ENCODE data around the gene ANKS3.
A peak's percentile ranks its signal among the peaks of the same experiment; 100 is the strongest.

ANKS3 gene

DNA sequence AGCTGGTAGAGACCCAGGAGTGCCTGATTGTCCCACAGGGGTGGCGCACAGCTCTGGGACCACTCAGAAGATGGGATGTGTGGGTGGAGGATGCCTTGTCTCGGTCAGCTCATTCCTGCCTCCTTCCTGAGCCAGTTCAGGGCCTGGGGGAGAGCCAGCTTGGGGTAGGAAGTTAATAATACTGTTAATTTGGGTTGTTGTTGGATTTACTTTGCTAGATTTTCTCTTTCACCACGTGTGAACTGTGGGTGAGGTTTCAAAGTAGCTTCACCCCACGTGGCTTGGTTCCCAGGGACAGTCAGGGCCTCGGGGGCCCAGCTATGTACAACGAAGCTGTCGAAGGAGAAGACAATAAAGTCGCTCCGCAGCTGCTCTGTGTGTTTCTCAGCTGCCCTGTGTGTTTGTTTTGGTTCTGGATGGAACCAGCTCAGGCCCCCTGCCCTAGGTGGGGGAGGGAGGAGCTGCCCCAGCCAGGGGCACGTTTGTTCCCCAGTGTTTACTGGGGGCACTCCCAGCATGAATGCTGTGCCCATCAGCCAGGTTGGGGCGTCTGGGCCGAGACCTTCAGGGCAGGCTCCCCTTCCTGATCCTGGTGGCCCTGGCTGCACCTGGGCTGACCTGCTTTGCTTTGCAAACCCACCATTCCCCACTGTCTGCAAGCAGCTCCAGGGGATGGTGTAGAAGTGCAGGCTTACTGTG is 38.4 kb downstream of the ANKS3 start:
- no peak for DNase-seq (ENCODE audit: low spot score)

DNA sequence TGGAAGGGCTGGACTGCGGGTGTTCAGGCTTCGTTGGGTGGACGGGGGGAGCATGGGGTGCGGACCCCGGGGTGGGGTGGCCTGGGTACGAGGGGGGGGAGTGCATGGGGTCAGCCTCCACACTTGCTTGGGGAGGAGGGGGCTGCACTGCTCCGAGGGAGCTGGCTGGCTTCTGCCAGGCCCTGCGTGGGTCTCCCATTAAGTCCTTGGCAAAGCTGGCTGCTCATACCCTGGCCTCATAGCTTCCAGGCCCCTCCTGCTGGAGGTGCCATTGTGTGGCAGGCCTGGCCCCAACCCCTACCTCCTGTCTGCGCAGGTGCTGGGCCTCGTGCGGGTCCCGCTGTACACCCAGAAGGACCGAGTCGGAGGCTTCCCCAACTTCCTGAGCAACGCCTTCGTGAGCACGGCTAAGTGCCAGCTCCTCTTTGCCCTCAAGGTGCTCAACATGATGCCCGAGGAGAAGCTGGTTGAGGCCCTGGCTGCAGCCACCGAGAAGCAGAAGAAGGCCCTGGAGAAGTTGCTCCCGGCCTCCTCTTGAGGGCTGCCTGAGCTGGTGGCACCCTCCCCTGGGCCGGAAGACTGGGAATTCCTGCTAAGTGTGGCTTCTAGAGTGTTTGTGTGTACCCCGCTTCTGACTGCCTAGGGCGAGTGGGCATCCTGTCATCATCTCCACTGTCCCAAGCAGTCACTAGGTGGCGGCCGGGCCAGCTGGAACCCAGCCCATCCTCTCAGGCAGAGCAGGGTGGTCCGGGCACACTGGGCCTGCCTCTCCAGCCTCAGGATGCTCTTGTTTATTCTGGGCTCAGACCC is 39.2 kb downstream of the ANKS3 start:
- DNase-seq (ENCODE audit: low spot score) = no peak

DNA sequence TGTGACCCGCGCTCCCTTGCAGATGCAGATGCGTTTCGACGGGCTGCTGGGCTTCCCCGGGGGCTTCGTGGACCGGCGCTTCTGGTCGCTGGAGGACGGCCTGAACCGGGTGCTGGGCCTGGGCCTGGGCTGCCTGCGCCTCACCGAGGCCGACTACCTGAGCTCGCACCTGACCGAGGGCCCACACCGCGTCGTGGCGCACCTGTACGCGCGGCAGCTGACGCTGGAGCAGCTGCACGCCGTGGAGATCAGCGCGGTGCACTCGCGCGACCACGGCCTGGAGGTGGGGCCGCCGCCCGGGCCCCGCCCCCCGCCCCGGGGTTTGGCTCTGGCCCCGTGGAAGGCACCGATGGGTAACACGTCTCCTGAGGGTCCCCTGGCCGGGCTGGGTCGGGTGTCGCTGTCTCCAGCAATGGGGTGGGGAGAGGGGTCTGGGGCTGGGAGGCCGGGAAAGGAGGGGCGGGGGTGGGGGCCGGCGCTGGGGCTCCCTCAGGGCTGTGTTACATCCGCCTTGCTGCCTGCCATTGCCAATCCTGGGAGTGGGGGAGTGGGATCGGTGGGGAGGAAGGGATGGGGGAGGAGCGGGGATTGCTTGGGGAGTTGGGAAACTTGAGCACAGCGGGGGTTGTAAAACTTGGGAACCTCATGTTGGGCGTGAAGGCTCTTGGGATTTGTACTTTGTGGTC is 40.0 kb downstream of the ANKS3 start:
- DNase-seq (ENCODE audit: low spot score) = peak; percentile 13

DNA sequence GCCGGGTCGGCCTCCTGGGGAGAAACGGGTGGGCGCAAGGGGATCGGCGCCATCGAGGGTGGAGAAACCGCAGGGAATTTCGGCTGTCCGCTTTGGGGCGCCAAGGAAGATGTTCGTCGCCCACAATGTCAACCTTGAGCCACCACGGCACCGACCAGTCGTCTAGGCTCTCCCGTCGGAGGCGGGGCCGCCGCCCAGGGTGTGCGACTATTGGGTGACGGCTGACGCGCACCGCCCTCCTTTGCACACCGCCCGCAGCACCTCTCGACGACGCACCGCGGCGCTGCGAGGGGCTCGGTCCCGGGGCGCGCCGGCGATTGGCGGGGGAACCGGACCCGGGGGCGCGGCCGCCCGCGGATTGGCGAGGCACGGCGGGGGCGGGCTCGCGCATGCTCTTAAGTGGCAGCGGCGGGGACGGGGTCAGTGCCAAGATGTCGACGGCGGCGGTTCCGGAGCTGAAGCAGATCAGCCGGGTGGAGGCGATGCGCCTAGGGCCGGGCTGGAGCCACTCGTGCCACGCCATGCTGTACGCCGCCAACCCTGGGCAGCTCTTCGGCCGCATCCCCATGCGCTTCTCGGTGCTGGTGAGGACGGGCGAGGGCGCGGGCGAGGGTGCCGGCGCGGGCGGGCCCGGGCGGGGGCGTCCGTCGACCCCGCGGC is 40.6 kb downstream of the ANKS3 start, which contains the start of gene NUDT16L1:
NUDT16L1 (plus strand) TSS at position 267 of the 660 bp plus-strand sequence; CDS start at position 432, 165 bp downstream.
- DNase-seq (ENCODE audit: low spot score) = peak; percentile 97

DNA sequence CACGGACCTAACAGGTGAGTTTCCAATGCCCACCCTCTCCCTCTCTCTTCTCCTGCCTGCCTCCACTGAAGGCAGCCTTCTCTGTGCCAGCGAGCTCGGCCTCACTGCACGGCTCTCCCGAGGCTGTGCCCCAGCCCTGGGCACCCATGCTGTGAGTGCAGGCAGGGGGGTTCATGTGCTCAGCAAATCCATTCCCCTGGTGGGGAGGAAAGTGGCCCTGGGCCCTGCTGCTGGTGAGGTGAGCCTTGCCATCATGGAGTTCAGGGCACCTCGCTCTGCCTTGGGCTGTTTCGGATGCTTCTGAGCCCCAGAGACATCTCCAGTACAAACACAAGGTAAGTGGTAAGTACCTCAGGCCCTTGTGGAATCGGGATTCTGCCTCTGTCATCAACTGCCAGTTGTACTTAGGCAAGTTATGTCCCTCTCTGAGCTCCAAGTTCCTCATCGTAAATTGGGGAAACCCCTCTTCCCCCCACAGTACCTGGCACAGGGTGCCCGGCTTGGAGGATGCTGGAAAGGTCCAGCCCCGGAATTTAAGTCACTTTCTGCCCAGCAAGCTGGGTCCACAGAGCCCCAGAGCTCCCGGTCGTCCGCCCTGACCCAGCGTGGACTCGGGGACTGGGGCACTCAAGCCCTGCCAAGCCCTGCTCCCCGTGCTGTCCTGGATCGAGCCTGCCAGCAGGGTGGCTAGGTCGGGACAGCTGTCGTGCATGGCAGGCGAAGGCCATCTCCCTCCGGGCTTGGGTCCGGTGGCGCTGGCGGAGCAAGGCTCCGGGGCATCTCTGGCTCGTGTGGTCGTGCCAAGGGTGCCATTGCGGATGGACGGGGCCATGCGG is 41.4 kb downstream of the ANKS3 start:
- no peak for DNase-seq (ENCODE audit: low spot score)

DNA sequence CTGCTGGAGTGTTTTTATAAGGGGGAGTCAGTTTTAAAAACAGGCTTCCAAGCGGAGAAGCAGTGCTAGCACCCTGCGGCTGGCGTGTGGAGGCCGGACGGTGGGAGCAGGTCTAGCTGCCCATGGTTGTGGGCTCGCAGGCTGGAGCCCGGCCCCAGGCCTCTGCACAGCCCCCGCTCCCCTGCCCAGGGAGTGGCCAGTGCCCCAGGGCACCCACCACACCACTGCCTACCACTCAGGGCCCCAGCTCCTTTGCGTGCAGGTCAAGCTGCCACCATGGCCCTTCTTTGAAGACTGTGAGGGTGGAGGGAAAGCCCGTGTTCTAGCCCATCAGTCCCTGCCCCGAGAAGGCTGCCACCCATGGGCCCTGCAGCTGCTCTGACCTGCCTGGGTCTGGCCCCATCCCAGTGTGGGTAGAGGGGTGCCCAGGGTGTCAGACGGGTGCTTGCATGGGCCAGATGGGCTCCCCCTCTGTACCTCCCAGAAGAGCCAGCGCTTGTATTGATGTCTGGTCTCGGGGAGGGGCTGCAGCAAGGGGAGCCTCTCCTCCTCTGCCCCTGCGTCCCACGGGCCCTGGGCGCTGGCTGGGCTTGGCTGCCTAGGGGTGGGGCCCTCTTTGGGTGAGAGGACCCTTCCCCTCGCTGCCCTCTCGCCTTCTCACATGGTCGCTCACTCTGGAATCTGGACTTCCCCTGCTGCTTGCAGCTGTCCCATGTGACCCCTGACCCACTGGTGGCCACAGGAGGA is 42.2 kb downstream of the ANKS3 start:
- no peak for DNase-seq (ENCODE audit: low spot score)

DNA sequence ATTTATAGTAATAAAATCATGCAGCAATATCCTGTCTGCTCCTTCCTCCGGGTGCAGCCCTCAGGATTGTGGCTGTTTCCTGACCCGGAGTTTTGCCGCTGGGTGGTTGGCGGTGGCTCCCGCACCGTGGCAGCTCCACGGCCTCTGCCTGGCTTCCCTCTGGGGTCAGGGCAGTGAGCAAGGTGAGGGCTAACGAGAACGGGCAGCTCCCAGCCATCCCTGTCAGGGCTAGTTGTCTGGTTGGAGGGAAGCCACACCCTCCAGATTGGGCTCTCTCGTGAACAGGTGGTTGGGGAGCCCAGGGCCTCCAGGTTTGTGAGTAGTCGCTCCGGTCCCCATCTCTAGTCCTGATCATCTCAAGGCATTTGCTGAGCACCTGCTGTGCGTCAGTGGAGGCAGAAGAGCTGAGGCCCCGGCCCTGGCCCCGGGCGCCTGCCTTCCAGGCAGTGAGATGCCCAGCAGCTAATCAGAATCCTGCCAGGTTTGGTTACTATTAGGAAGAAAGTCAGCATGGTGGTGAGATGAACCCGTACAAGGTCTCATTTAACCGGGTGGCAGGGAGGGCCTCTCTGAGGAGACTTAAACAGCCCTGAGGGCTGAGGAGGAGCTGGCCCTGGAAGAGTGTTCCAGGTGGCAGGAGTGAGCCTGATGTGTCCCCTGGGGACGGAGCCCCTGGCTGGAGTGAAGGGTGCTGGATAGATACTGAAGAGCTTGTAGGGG is 43.0 kb downstream of the ANKS3 start:
- DNase-seq (ENCODE audit: low spot score) = no peak

DNA sequence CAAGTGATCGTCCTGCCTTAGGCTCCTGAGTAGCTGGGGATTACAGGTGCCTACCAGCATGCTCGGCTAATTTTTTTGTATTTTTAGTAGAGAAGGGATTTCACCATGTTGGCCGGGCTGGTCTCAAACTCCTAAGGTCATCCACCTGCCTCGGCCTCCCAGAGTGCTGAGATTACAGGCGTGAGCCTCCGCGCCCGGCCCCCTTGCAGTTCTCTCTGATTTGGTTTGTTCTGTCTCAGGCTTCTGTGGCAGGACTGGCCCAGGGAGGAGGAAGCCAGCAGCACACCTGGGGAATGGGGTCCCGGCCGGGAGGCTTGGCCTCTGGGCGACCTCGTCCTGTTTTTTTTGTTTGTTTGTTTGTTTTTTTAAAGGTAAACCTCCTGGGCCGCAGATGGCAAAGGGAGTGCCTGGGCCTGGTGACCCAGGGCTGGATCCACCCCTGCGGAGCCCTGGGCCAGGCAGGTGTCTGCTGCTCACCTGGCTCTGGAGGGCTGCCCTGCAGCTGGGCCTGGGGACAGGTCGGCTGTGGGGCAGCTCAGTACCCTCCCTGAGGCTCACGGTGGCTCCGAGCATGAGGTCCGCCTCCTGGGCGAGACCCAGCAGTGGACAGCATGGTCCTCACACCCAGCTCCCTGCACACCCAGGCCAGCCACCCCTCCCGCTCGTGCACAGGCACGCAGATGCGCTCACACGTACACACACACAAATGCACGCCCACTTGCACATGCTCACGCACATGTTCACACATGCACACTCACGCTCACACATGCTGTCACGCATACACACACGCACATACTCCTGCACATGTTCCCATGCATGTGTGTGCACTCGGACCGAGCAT is 44.0 kb downstream of the ANKS3 start:
- no peak for DNase-seq (ENCODE audit: low spot score)

DNA sequence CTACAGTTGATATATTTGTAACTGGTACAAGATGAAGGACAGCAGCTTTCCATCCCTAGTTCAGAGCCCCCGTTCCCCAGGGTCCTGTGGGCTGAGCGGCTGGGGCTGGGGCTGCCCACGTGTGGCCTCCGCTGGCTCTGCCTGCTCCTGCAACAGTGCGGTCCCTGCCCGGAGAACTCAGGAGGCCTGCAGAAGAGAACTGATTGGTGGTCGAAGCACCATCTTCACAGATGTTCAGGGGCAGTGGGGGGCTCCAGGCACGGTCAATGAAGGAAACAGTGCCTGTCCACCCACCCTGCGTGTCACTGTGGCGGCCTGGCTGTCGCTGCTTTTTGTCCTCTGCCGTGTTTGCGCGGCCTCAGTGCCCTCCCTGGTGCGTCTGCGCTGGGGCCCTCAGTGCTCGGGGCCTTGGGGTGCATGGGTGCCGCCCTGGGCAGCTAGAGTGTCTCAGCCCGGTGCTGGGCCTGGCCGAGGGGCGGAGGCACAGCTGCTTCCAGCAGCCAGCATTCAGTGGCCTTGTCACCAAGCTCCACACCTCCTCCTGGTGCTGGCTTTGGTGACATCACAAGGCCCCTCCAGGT is 44.9 kb downstream of the ANKS3 start:
- no peak for DNase-seq (ENCODE audit: low spot score)

DNA sequence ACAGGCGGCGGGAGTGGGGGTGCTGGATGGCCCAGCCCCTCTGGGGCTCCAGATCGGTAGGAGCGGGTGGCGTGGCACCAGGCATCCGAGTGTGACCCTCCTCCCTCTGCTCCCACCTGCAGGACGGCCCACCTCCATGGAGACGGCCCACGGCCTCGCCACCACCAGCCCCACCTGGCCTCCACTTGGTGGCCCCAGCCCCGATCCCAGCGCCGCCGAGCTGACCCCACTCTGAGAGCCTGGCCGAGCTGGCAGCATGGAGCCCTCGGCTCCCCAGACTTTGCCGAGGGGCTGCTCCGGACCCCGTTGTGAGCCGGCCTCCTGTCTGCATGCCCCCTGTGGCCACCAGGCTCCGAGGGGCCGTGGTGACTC is 45.4 kb downstream of the ANKS3 start:
- DNase-seq (ENCODE audit: low spot score) = no peak

DNA sequence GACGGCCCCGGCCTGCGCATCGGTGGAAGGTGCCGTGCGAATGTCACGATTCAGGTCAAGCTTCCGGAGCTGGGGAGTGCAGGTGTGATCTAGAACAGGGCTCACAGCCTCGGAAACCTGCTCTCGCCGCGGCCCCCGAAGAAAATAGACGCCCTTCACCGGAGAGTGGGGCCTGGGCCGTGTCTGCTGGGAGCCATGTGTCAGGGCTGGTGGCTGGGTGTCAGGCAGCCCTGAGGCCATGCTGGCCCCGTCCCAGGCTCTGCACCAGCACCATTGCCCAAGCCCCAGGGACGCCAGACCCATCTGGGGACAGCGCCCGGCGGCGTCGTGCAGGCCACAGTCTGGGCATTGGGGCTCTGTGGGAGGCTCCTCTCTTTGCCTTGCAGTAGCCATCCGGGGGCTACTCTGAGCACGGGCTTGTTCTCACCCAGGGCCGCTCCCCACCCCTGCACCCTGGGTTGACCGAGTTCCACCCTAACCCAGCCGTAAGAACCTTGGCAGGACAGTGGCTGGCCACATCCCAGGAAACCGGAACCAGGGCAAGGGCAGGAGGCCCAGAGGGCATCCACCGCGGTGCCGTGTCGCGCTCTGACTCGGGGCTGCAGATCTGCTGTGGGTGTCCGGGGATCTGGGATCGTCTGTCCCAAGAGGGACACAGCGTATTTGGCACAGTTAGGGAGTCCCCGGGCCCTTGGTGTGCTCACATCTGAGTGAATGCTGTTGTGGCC is 46.0 kb downstream of the ANKS3 start:
- DNase-seq (ENCODE audit: low spot score) = no peak

DNA sequence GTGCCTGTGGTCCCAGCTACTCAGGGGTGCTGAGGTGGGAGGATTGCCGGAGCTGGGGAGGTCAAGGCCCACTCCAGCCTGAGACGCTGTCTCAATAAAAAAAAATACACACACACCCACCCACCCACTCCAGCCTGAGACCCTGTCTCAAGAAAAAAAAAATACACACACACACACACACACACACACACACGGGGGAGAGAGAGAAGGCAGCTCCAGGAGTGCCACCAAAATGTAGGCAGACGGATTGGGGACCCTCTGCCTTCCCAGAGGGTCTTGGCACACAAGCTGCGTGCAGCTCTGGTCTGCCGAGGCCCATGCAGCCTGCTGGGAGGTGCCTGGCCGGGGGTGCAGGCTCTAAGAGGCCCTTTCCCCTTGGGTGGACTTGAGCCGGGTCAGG is 46.7 kb downstream of the ANKS3 start:
- no peak for DNase-seq (ENCODE audit: low spot score)

DNA sequence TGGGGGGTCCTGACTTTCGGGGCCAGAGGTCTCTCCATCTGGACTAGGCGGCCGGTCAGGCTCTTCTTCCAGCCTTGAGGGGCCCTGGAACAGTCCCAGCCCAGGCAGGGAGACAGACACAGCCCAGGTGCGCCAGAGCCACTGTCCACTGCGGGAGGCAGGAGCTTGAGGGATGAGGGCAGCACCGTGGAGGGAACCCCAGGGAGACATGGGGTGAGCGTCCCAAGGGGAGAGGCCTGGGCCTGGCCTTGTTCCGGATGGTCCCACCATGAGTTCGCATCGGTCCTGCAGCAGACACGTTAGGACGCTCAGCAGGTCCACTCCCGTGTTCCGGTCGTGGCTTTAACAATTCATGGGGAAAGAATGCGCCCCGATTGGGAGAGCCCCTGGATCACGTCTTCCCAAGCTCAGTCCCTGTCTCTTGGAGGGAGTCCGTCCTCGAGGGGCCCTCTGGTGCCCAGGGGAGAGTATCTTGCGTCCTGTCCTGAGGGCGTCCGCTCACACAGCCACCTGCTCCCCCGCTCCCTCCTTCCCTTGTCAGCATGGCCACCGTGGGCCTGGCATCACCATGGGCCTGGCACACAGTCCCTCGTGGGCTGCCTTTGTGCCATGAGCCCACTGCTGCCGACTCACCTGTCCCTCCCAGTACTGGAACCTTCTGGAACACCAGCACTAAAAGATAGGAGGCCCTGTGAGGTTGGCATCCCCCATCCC is 47.4 kb downstream of the ANKS3 start:
- DNase-seq (ENCODE audit: low spot score) = no peak

DNA sequence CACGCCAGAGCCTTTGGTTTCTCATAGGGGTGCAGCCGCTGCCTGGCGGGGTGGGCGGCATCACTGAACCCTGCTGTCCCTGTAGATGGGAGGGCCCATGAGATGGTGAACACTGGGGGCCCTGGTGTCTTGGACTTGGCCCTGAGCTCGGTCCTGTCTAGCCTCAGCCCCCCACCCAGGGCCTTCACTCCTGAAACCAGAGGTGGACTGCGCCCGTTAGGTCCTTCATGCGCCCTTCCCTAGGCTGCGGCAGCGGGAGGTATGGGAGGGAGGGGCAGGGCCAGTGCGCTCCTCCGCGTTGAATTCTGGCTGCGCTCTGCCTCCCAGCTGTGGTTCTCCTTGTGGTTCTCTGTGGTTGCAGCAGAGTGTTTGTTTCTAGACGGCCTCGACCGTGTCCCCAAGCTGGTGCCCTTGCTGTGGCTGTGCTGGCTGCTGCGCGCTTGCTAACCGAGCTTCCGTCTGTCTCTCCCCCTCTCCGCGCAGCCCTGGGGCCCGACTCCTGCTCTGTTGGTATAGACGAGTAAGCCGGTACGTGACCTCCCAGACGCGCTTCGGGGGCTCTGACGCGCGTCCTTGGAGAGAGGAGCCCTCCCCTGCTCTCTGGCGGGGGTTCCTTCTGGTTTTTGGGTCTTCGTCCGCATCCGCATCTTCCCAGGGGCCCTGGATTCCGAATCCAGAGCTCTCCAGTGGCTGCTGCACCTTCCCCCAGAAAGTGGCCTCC is 48.1 kb downstream of the ANKS3 start:
- DNase-seq (ENCODE audit: low spot score) = no peak

DNA sequence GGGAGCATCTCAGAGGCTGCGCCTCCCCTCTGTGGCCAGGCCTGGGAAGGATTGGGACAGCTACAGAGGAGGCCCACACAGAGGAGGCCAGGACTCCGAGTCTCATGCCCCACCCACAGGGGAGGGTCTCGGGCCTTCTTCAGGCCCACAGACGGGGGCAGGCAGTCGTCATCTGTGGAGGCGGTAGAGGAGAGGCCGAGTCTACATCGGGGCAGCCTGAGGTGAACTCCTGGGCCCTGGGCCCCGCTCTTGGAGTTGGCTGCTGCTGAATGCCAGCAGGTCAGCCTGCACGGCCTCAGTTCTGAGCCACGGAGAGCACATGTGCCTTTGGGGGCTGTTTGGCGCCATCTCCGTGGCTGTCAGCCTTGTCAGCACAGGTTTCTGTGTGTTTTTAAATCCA is 48.8 kb downstream of the ANKS3 start:
- DNase-seq (ENCODE audit: low spot score) = no peak

DNA sequence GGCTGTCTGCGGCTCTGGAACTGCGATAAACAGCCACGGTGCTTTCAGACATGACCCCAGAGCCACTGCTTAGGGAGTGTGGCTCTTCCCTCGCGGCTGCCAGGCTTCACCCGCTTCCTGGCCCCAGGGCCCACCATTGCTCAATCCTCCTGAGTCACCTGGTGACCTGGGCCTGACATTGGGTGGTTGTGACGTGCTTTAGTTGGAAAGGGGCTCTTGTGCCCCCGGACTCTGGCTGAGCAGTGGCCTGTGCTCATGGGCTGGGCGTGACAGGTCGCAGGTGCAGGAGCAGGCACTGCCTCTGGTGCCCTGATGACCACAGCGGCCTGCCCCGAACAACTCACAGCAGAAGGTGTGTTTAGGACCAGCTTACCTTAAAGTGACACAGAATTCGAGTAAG is 49.3 kb downstream of the ANKS3 start:
- DNase-seq (ENCODE audit: low spot score) = no peak
